Measurements from ENCODE around the gene DTNBP1.

The DTNBP1 gene

GRCh38 chr6:15517600-15517999 lies 145.2 kb downstream of the DTNBP1 start:
- DNase-seq (ENCODE audit: low read depth in 2 of 2, low spot score in 1 of 2): no peak

GRCh38 chr6:15516923-15517560 lies 145.8 kb downstream of the DTNBP1 start:
- DNase-seq (ENCODE audit: low read depth in 2 of 2, low spot score in 1 of 2): no peak

DNA sequence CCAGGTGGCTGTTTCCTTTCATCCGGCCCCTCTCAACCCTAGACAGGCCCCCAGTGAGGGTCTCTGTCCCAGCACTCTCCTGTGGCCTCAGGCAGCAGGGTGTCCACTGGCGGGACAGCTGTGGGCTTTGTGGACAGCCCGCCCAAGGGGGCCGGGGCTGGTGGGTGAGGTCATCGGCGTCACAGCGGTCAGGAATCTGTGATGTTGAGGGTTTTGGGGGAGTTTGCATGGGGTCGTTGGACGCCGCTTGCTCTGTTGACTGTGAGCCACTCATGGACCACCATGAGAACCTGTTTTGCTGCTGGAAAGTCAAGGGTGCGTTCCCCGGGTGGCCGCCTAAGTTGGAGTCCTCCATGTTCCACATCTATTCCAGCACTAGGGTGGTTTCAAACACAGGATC lies 146.4 kb downstream of the DTNBP1 start:
- no peak for DNase-seq (ENCODE audit: low read depth in 2 of 2, low spot score in 1 of 2)

- no peak for DNase-seq (ENCODE audit: low read depth in 2 of 2, low spot score in 1 of 2)
Observed at GRCh38 chr6:15515660-15516375, 147.0 kb downstream of the DTNBP1 start.

GRCh38 chr6:15515226-15515625 lies 147.6 kb downstream of the DTNBP1 start:
- DNase-seq (ENCODE audit: low read depth in 2 of 2, low spot score in 1 of 2): no peak

DNA sequence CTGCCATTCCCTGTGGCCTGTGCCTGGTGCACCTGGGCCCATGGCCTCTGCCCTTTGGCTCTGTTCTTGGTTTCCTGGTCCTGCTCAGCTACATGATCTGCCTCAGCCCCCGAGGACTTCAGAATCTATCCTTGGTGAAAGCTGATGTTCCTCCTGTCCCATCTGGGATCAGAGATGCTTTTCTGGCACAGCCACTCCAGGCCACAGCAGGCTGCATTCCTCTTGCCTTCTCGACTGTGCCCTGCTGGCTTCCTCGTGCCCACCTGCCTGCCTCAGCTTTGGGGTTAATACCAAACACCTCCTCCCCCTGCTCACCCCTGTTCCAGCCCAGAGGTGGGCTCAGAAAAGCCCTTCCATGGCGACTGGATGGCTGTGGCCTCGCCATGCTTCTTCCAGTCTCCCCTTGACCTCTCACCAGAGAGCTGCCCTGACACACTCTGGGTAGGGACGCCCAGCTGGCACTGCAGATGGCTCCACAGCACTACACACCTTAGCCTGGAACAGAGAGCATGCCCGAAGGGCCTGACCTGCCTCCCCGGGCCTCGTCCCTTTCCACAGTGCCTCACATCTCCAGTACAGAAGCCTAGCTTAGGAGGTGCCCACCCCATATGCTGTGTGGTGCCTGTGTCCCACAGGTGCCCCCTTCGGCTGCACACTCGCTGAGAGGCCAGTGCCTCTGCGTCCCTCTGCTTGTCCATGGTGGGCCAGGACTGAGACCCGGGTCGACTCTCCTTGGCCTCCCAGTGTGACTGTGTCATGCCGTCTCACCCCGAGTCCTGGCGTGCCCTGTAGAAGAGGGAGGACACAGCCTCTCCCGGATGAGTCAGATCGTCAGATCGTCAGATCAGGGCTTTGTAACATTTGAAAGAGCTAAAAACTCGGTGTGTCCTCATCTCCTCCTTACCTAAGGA lies 148.8 kb downstream of the DTNBP1 start:
- DNase-seq (ENCODE audit: low read depth in 2 of 2, low spot score in 1 of 2): no peak

DNA sequence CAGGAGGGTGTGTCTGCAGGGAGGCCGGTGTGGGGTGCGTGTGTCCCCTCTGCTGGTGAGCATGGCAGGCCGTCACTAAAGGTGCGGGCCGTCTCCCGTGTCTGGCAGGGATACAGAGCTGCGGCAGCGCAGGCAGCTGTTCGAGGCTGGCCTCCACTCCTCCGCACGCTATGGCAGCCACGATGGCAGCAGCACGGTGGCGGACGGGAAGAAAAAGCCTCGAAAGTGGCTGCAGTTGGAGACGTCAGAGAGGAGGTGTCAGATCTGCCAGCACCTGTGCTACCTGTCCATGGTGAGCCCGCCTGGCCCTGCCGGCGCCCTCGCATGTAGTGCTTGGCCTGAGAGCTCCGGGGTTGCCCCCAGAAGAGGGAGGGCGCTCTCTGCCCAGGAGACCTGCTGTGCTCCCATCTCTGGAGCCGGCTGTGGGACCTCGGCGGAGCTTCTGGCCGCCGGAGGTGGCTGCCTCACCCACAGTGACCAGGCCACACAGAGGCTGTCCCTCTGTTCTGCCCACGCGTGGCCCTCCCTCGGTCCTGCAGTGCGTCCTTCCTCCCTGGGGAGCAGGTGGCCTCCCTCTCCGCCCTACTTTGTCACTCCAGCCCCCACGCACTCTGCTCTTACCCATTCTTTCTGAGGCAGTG lies 149.6 kb downstream of the DTNBP1 start:
- no peak for DNase-seq (ENCODE audit: low read depth in 2 of 2, low spot score in 1 of 2)

GRCh38 chr6:15512721-15513120 lies 150.1 kb downstream of the DTNBP1 start:
- DNase-seq (ENCODE audit: low read depth in 2 of 2, low spot score in 1 of 2): no peak

DNA sequence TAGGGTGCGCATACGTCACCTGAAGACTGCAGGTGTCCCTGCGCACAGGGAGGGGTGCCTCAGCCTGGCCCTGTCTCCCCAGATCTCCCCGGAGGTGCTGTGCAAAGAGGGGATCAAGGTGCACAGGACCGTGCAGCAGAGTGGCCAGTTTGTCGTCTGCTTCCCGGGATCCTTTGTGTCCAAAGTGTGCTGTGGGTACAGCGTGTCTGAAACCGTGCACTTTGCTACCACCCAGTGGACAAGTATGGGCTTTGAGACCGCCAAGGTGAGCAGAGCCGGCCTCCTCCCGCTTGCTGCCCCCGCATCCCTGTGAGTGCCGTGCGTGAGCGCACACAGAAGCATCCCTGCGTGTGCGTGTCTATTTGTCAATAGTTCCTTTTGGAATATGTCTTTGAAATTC lies 150.7 kb downstream of the DTNBP1 start:
- no peak for DNase-seq (ENCODE audit: low read depth in 2 of 2, low spot score in 1 of 2)

DNA sequence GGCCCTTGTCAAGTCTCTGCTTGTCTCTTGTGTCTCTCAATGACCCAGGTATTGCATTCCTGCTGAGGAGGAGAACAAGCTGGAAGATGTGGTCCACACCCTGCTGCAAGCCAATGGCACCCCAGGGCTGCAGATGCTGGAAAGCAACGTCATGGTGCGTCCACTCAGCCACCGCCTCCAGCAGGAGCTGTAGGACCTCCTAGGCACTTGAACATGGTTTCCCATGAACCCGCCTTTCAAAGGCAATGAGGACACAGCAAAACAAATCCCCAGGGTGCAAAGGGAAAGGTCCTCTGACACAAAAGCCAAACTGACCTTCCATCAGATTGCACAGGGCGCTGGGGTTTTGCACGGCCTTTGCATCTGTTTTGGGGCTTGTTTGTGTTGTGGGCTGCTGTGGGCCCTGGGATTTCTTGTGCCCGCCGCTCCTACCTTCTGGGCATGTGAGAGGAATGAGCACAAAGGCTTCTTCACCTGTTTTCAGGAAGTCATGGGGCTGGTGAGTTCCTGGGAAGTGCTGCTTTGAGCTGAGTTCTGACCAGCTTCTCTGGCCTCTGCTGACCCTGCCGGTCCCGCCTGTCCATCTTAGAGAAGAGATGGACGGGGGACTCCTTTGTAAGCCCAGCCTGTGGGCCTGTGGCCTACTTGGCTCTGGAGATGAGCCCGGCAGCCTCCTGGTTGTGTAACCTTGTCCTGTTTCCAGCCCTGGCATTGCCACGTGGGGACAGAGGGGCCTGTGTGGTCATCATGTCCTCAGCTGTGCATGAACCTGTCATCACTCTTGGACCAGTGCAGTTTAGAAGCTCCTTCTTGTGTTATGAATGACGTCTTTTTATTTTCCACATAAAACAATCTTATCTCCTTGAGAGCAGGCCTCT lies 151.3 kb downstream of the DTNBP1 start:
- DNase-seq (ENCODE audit: low read depth in 2 of 2, low spot score in 1 of 2): no peak

GRCh38 chr6:15510536-15511247 lies 152.1 kb downstream of the DTNBP1 start:
- no peak for DNase-seq (ENCODE audit: low read depth in 2 of 2, low spot score in 1 of 2)

- DNase-seq (ENCODE audit: low read depth in 2 of 2, low spot score in 1 of 2): no peak
Observed at GRCh38 chr6:15510121-15510520, 152.7 kb downstream of the DTNBP1 start.

GRCh38 chr6:15509335-15509933 lies 153.4 kb downstream of the DTNBP1 start:
- no peak for DNase-seq (ENCODE audit: low read depth in 2 of 2, low spot score in 1 of 2)

GRCh38 chr6:15508931-15509330 lies 153.9 kb downstream of the DTNBP1 start:
- no peak for DNase-seq (ENCODE audit: low read depth in 2 of 2, low spot score in 1 of 2)

DNA sequence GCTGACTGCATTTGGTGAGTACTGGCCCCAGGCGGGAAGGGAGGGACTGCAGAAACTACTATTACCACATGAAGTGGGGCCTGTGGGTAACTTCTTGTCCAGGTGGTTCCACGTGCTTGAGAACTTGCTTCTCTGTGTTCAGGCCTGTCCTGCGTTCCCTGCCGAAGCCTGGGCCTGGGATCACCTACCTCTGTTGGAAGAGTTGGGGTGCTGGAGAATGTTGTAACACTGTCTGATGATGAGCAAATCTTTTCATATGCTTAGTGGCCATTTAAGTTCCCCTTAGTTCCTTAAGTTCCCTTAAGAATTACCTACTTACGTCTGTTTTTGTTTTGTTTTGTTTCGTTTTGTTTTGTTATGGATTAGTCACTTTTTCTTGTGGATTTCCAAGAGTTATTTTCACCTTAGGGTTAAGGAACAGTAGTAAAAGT lies 154.4 kb downstream of the DTNBP1 start:
- no peak for DNase-seq (ENCODE audit: low read depth in 2 of 2, low spot score in 1 of 2)

GRCh38 chr6:15507746-15508145 lies 155.1 kb downstream of the DTNBP1 start:
- DNase-seq (ENCODE audit: low read depth in 2 of 2, low spot score in 1 of 2): no peak

GRCh38 chr6:15507221-15507620 lies 155.6 kb downstream of the DTNBP1 start:
- no peak for DNase-seq (ENCODE audit: low read depth in 2 of 2, low spot score in 1 of 2)

GRCh38 chr6:15506066-15506465 lies 156.8 kb downstream of the DTNBP1 start:
- DNase-seq (ENCODE audit: low read depth in 2 of 2, low spot score in 1 of 2): no peak

GRCh38 chr6:15505463-15505918 lies 157.3 kb downstream of the DTNBP1 start:
- DNase-seq (ENCODE audit: low read depth in 2 of 2, low spot score in 1 of 2): no peak

Data from stimulated activated CD8-positive, alpha-beta memory T cell treated with anti-CD3 and anti-CD28 coated beads, Interleukin-4, amount 100 ng/mL, for 4 hours (primary cell).